GM10266 (cell line): Measurements from ENCODE around the gene IRF2BP1.

ENCODE experiments used
- DNase-seq: peaks from one replicate; pipeline ENCODE4 v3.0.0; 2012; ENCODE audit errors: extremely low spot score
- CTCF ChIP-seq: IDR thresholded peaks from 2 replicates; pipeline ENCODE4 v1.5.1; 2012; ENCODE audit warnings: mild to moderate bottlenecking, low read depth; ENCODE audit not compliant: control insufficient read depth, insufficient read depth; ENCODE audit errors: missing control alignments

Gene IRF2BP1

GRCh38 chr19:45879055-45879454 lies 6.9 kb downstream of the IRF2BP1 start:
- TF ChIP-seq CTCF: no peak
- no peak for DNase-seq

GRCh38 chr19:45878043-45878794 lies 7.7 kb downstream of the IRF2BP1 start:
- DNase-seq: no peak
- TF ChIP-seq CTCF: no peak

- peak; percentile 73 for DNase-seq
Measured at GRCh38 chr19:45876411-45877197, 9.3 kb downstream of the IRF2BP1 start.

GRCh38 chr19:45876161-45876410 lies 9.9 kb downstream of the IRF2BP1 start:
- peak; percentile 80 for DNase-seq
- no peak for TF ChIP-seq CTCF

More at GRCh38 chr19:45876411-45877197, 9.3 kb downstream of the IRF2BP1 start:
- no peak for TF ChIP-seq CTCF

- TF ChIP-seq CTCF: no peak
- DNase-seq: no peak
Measured at GRCh38 chr19:45874620-45874966, 11.3 kb downstream of the IRF2BP1 start.

- TF ChIP-seq CTCF: no peak
- DNase-seq: no peak
Measured at GRCh38 chr19:45873219-45873772, 12.6 kb downstream of the IRF2BP1 start.
